Fibroblast of the aortic adventitia (primary cell): ENCODE measurements around the gene GAREM1. TPM values are rescaled to one million over a fixed set of nuclear protein-coding genes. Genes with fewer than 3 reads are reported as not detected.

ENCODE experiments used
- DNase-seq: peaks from one replicate; pipeline ENCODE4 v3.0.0-alpha.2; 2010; ENCODE audit warnings: low read depth
- H3K4me3 ChIP-seq: 2 replicates; pipeline ENCODE4 v1.5.1; 2011; ENCODE audit warnings: low read depth, mild to moderate bottlenecking, control low read depth, low read length, moderate library complexity
- total RNA-seq: library from RNA; depleted of rRNA; stranded (reverse); fragments of >200 nt; gene quantifications from 2 replicates; pipeline ENCODE4 v1.2.3, GENCODE V29; 2012; ENCODE audit warnings: low replicate concordance
- TF ChIP-seq, protein P1 (sequence below): IDR thresholded peaks from 2 replicates; pipeline ENCODE4 v1.5.1; 2011; ENCODE audit warnings: mild to moderate bottlenecking, low read length, control low read depth, inconsistent platforms; ENCODE audit not compliant: insufficient read depth

Gene GAREM1
- total RNA-seq, 1 donor: 5.5 TPM

DNA sequence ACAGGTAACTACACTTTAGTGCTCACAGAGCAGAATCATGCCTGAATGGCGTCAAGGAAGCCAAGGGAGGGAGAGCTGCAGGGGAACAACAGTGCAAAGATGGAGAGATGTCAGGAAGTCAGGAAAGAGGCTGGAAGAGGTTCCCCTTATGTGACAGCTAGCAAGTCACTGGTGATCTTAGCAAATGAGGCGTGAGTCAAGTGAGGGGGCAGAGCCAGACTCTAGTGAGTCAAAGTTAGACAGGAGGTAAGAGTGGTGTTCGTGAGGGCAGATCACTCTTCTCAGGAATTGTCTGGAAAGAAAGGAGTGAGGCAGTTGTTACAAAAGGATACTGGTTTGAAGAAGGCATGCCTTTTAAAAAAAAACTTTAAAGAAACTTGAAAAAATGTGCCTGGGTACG lies 193.8 kb downstream of the GAREM1 start:
- no peak for DNase-seq
- TF ChIP-seq, protein P1, sequence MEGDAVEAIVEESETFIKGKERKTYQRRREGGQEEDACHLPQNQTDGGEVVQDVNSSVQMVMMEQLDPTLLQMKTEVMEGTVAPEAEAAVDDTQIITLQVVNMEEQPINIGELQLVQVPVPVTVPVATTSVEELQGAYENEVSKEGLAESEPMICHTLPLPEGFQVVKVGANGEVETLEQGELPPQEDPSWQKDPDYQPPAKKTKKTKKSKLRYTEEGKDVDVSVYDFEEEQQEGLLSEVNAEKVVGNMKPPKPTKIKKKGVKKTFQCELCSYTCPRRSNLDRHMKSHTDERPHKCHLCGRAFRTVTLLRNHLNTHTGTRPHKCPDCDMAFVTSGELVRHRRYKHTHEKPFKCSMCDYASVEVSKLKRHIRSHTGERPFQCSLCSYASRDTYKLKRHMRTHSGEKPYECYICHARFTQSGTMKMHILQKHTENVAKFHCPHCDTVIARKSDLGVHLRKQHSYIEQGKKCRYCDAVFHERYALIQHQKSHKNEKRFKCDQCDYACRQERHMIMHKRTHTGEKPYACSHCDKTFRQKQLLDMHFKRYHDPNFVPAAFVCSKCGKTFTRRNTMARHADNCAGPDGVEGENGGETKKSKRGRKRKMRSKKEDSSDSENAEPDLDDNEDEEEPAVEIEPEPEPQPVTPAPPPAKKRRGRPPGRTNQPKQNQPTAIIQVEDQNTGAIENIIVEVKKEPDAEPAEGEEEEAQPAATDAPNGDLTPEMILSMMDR: no peak
- H3K4me3 ChIP-seq: no peak overlapping the region

- TF ChIP-seq, protein P1: no peak
- no peak overlapping the region for H3K4me3 ChIP-seq
- DNase-seq: no peak
Observed at GRCh38 chr18:32276256-32276655, 194.4 kb downstream of the GAREM1 start.

- DNase-seq: no peak
- H3K4me3 ChIP-seq: no peak overlapping the region
- TF ChIP-seq, protein P1: no peak
Observed at GRCh38 chr18:32275221-32275620, 195.5 kb downstream of the GAREM1 start.

GRCh38 chr18:32274307-32274706 lies 196.4 kb downstream of the GAREM1 start:
- TF ChIP-seq, protein P1: no peak
- DNase-seq: no peak
- no peak overlapping the region for H3K4me3 ChIP-seq

DNA sequence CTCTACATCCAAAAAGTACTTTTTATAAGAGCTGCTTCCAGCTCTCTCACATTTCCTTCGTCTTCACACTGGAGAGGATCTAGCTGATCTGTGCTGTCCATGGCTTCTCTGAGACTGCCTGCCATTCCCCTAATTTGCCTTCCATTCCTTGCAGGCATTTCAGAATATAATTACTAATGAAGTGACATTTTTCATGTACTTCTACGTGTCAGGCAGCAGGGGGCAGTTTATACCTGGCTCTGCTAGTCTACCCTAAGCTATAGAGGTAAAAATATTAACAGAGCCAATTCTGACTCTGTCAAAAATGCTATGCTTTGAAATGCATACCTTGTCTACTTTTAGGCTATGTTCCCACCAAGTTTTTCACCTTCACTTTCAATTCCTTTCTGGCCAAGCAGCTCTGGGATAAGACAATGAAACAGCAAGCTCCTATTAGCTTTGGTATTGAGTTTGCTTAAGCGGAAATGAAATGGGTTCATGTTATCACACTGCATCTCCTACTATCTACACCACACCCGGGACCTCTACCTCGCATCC lies 198.9 kb downstream of the GAREM1 start:
- TF ChIP-seq, protein P1: peak; percentile 71
- DNase-seq: peak; percentile 72
- H3K4me3 ChIP-seq: no peak overlapping the region

GRCh38 chr18:32270341-32270740 lies 200.3 kb downstream of the GAREM1 start:
- TF ChIP-seq, protein P1: no peak
- no peak for DNase-seq
- H3K4me3 ChIP-seq: no peak overlapping the region

DNA sequence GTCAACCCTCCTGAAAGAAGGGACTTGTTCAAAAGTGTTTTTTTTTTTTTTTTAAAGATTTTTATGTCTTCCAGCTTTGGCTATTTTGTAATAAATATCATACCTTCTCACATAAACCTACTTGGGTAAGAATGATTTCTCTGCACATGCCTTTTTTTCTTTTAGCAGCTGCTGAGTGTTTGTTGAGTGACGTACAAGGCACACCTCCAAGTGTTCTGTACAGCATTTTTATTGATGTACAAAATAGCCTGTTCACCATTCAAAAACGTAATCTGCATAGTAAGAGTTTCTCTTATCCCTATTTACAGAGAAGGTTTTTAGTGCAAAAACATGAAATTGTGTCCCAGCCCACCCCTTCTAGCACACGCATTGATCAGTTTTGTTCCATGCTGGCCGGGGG lies 203.2 kb downstream of the GAREM1 start:
- no peak for DNase-seq
- no peak overlapping the region for H3K4me3 ChIP-seq
- TF ChIP-seq, protein P1: no peak
